Loucy (cell line): ENCODE data around the gene GDNF.
"Not testable (repeated sequence)": the region's sequence is repeated elsewhere in the genome, so short reads cannot be mapped to it uniquely, and the experiment has no call there.

Source experiments
- H2AFZ ChIP-seq: fragments of 200-600 bp; sonication (generic); 2 replicates; pipeline ENCODE4 v1.6.0; 2016; ENCODE audit warnings: antibody characterized with exemption, mild to moderate bottlenecking, low read length, moderate library complexity
- H3F3A ChIP-seq: fragments of 200-600 bp; 2 replicates; pipeline ENCODE4 v1.6.0; 2016; ENCODE audit warnings: antibody characterized with exemption, low read depth, mild to moderate bottlenecking
- H3K27me3 ChIP-seq: fragments of 200-600 bp; sonication (generic); 2 replicates; pipeline ENCODE4 v1.6.1; 2014; ENCODE audit warnings: low read length, mild to moderate bottlenecking; ENCODE audit not compliant: insufficient read depth, poor library complexity, severe bottlenecking
- H3K36me3 ChIP-seq: fragments of 200-600 bp; sonication (generic); 2 replicates; pipeline ENCODE4 v1.6.1; 2016; ENCODE audit warnings: low read length; ENCODE audit not compliant: insufficient read depth
- H3K4me1 ChIP-seq: fragments of 200-600 bp; sonication (generic); 2 replicates; pipeline ENCODE4 v1.5.1; 2014; ENCODE audit warnings: low read length, mild to moderate bottlenecking; ENCODE audit not compliant: insufficient read depth, poor library complexity, severe bottlenecking
- H3K4me2 ChIP-seq: fragments of 200-600 bp; sonication (generic); 2 replicates; pipeline ENCODE4 v1.6.0; 2014; ENCODE audit warnings: antibody characterized with exemption, low read length, low read depth, mild to moderate bottlenecking; ENCODE audit not compliant: poor library complexity, severe bottlenecking
- H3K4me3 ChIP-seq: fragments of 200-600 bp; sonication (generic); 2 replicates; pipeline ENCODE4 v1.5.1; 2014; ENCODE audit warnings: low read length, mild to moderate bottlenecking, mixed read lengths; ENCODE audit not compliant: poor library complexity, severe bottlenecking
- H3K79me2 ChIP-seq: fragments of 200-600 bp; sonication (generic); 2 replicates; pipeline ENCODE4 v1.6.1; 2014; ENCODE audit warnings: low read length; ENCODE audit not compliant: insufficient read depth
- H3K9ac ChIP-seq: fragments of 200-600 bp; sonication (generic); 2 replicates; pipeline ENCODE4 v1.6.0; 2014; ENCODE audit warnings: mild to moderate bottlenecking, low read depth, low read length, moderate library complexity; ENCODE audit not compliant: poor library complexity, severe bottlenecking
- H3K9me2 ChIP-seq: fragments of 200-600 bp; sonication (generic); replicated peaks from 2 replicates; pipeline ENCODE4 v1.6.1; 2016; ENCODE audit warnings: low read depth, low read length, mixed read lengths
- H3K9me3 ChIP-seq: fragments of 200-600 bp; sonication (generic); 2 replicates; pipeline ENCODE4 v1.6.1; 2014; ENCODE audit warnings: mild to moderate bottlenecking, antibody characterized with exemption, low read length, low read depth; ENCODE audit not compliant: insufficient read depth
- H4K20me1 ChIP-seq: fragments of 200-600 bp; sonication (generic); 2 replicates; pipeline ENCODE4 v1.6.0; 2014; ENCODE audit warnings: antibody characterized with exemption, low read length, mild to moderate bottlenecking; ENCODE audit not compliant: insufficient read depth, poor library complexity, severe bottlenecking
- CTCF ChIP-seq: fragments of 200-600 bp; sonication (generic); conservative IDR thresholded peaks from 2 replicates; pipeline ENCODE4 v1.5.1; 2014; ENCODE audit warnings: mild to moderate bottlenecking, antibody characterized with exemption, low read length
- EZH2phosphoT487 ChIP-seq: fragments of 200-600 bp; IDR thresholded peaks from 2 replicates; pipeline ENCODE4 v1.6.1; 2018; ENCODE audit warnings: antibody characterized with exemption, mild to moderate bottlenecking, moderate library complexity, borderline replicate concordance

GDNF gene

DNA sequence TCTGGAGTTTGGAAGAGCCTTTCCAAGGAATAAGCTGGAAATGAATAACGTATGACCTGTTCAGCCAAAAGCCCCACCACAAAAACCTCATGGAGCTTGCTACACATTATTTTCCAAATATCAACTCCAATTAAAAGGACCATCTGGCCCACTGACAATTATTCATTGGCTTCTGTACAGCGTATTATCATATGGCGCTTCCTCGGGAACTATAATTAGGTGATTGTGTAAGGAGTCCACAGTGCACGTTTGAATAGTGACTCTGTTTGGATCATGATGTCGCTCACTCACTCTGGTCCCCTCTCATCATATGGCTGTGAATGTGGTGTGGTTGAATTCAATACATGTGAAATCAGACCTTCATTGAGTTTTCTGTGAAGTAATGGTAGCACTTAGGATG, 52.1 kb downstream of the GDNF start:
- TF ChIP-seq CTCF (no peak), EZH2phosphoT487 (no peak)
- Histone ChIP-seq H3K9ac (no peak overlapping the region), H4K20me1 (no peaks in the 10 kb centered on the region), H3K4me3 (no peak overlapping the region), H3F3A (no peaks in the 10 kb centered on the region), H3K79me2 (no peaks in the 10 kb centered on the region), H3K4me2 (no peak overlapping the region), H3K36me3 (no peaks in the 10 kb centered on the region), H3K27me3 (no peaks in the 10 kb centered on the region), H3K4me1 (no peaks in the 10 kb centered on the region), H3K9me3 (0 out of 2 replicates have a peak, but pooled peaks cover 4% of the 10 kb centered on the region), H3K9me2 (no peaks in the 10 kb centered on the region), H2AFZ (no peak overlapping the region)

DNA sequence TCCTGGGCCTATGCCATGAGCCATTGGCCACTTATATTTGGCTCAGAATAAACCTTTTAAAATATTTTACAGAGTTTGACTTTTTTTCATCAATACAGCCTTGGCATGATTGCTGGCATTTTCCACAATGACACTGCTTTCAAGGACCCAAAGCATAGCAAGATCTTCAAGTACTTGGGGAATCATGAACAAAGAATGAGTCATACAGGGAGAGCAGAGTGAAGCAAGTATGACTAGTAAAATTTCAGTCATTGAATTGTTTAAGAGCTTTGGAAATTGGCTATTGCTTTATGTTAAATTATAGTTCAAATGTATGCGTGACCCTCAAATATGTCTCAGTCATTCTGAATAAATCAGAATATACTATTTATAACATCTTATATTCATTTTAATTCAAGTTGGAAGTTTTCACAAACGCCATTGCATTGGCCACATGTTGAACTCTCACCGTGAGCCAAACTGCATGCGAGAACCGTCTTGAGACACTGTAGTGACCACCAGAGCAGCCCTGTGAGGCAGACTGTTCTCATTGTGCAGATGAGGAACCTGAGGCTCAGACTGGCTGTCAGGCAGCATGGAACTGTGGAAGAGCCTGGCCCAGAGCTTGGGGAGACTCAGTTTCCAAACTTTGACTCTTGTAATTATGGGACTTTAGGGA, 52.9 kb downstream of the GDNF start:
- H3K4me3 ChIP-seq, result no peak overlapping the region
- no peaks in the 10 kb centered on the region for H3K36me3 ChIP-seq
- no peaks in the 10 kb centered on the region for H3K79me2 ChIP-seq
- H3K9ac ChIP-seq, result no peak overlapping the region
- H3K27me3 ChIP-seq, result no peaks in the 10 kb centered on the region
- no peaks in the 10 kb centered on the region for H3F3A ChIP-seq
- no peaks in the 10 kb centered on the region for H3K9me2 ChIP-seq
- no peak overlapping the region for H2AFZ ChIP-seq
- H3K4me2 ChIP-seq, result no peak overlapping the region
- TF ChIP-seq EZH2phosphoT487, result no peak
- no peak for TF ChIP-seq CTCF
- no peaks in the 10 kb centered on the region for H4K20me1 ChIP-seq
- H3K9me3 ChIP-seq, result 0 out of 2 replicates have a peak, but pooled peaks cover 4% of the 10 kb centered on the region
- H3K4me1 ChIP-seq, result no peaks in the 10 kb centered on the region

DNA sequence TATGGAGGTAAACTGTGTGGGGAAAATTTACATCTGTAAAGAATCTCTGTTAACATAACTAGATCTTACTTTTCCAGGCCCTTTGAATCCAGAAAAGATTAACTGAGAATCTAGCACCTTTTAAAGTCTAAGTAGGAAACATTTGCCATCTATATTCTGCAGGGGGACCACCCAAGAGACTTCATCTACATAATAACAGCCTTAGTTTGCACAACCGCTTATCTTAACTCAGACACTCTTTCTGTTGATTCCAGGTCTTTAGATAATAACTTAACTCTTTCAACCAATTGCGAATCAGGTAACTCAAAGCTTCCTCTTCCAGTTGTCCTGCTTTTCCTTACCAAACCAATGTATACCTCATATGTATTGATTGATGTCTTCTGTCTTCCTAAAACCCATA, 53.4 kb downstream of the GDNF start:
- H3K4me3 ChIP-seq, result no peak overlapping the region
- no peak overlapping the region for H3K4me2 ChIP-seq
- no peaks in the 10 kb centered on the region for H3K4me1 ChIP-seq
- no peaks in the 10 kb centered on the region for H4K20me1 ChIP-seq
- no peak for TF ChIP-seq CTCF
- no peak for TF ChIP-seq EZH2phosphoT487
- H3K9me3 ChIP-seq, result 0 out of 2 replicates have a peak, but pooled peaks cover 1% of the 10 kb centered on the region
- H3K36me3 ChIP-seq, result no peaks in the 10 kb centered on the region
- no peaks in the 10 kb centered on the region for H3K9me2 ChIP-seq
- no peaks in the 10 kb centered on the region for H3F3A ChIP-seq
- no peak overlapping the region for H3K9ac ChIP-seq
- no peak overlapping the region for H2AFZ ChIP-seq
- H3K27me3 ChIP-seq, result no peaks in the 10 kb centered on the region
- H3K79me2 ChIP-seq, result no peaks in the 10 kb centered on the region

GRCh38 chr5:37781409-37781808, 58.4 kb downstream of the GDNF start:
- H3K9me2 ChIP-seq, H3K79me2 ChIP-seq, H3K9me3 ChIP-seq, H4K20me1 ChIP-seq, H2AFZ ChIP-seq, H3F3A ChIP-seq, H3K27me3 ChIP-seq, H3K9ac ChIP-seq, H3K4me1 ChIP-seq, H3K4me3 ChIP-seq, H3K36me3 ChIP-seq, H3K4me2 ChIP-seq: not testable (repeated sequence)
